Lower leg skin (tissue), 3 donors: ENCODE measurements around the gene GRIK4.

Experiments used
- CTCF ChIP-seq, 3 donors: fragments of 450-650 bp; IDR thresholded peaks; one replicate each; pipeline ENCODE4 v1.5.1; 2016; ENCODE audit warnings: antibody characterized with exemption in 3 of 3, mild to moderate bottlenecking in 3 of 3, moderate library complexity in 2 of 3
- POLR2A ChIP-seq, 2 donors: fragments of 450-650 bp; IDR thresholded peaks; one replicate each; pipeline ENCODE4 v1.6.1; 2016 to 2017; ENCODE audit warnings: antibody characterized with exemption in 2 of 2, mild to moderate bottlenecking in 1 of 2, moderate library complexity in 1 of 2

GRCh38 chr11:120659076-120659475 lies 147.5 kb downstream of the GRIK4 start:
- TF ChIP-seq POLR2A (IDR thresholded peaks at IDR 0.05) (no peak), CTCF (IDR thresholded peaks at IDR 0.05) (no peak)
